Measurements from ENCODE around the gene H2BK1. TPM values are rescaled to one million over a fixed set of nuclear protein-coding genes. Genes with fewer than 3 reads are reported as not detected.

Gene H2BK1
- total and polyA plus RNA-seq, 2 of the 13 experiments (the other 11 are each of a cell fraction or from before 2014, with no cell fraction given), result not detected

- TF ChIP-seq ZFP91 (CRISPR knock-in tag; IDR thresholded peaks at IDR 0.05; ENCODE audit: borderline replicate concordance) (peak; percentile 29; the same call in 1 of the 2 replicates), ZNF670 (CRISPR knock-in tag; IDR thresholded peaks at IDR 0.05; ENCODE audit: borderline replicate concordance) (no peak), ELF4 (CRISPR knock-in tag; IDR thresholded peaks at IDR 0.05; ENCODE audit: borderline replicate concordance) (no peak), POLR2AphosphoS2 (IDR thresholded peaks at IDR 0.05; ENCODE audit: low read depth, low read length) (no peak), NFIB (CRISPR knock-in tag; IDR thresholded peaks at IDR 0.05; ENCODE audit: borderline replicate concordance) (no peak), PBX3 (CRISPR knock-in tag; IDR thresholded peaks at IDR 0.05; ENCODE audit: borderline replicate concordance) (no peak), NCOA5 (CRISPR knock-in tag; IDR thresholded peaks at IDR 0.05) (no peak), ZNF138 (CRISPR knock-in tag; IDR thresholded peaks at IDR 0.05; ENCODE audit: low read depth) (no peak), ZNF737 (CRISPR knock-in tag; IDR thresholded peaks at IDR 0.05; ENCODE audit: borderline replicate concordance) (no peak), ZNF136 (CRISPR knock-in tag; IDR thresholded peaks at IDR 0.05; ENCODE audit: low read depth) (no peak), ATF4 (CRISPR knock-in tag; IDR thresholded peaks at IDR 0.05) (no peak), ESRRA (CRISPR knock-in tag; IDR thresholded peaks at IDR 0.05; ENCODE audit: low read depth) (no peak), ZNF335 (CRISPR knock-in tag; IDR thresholded peaks at IDR 0.05) (no peak)
- TF ChIP-seq, protein P1, sequence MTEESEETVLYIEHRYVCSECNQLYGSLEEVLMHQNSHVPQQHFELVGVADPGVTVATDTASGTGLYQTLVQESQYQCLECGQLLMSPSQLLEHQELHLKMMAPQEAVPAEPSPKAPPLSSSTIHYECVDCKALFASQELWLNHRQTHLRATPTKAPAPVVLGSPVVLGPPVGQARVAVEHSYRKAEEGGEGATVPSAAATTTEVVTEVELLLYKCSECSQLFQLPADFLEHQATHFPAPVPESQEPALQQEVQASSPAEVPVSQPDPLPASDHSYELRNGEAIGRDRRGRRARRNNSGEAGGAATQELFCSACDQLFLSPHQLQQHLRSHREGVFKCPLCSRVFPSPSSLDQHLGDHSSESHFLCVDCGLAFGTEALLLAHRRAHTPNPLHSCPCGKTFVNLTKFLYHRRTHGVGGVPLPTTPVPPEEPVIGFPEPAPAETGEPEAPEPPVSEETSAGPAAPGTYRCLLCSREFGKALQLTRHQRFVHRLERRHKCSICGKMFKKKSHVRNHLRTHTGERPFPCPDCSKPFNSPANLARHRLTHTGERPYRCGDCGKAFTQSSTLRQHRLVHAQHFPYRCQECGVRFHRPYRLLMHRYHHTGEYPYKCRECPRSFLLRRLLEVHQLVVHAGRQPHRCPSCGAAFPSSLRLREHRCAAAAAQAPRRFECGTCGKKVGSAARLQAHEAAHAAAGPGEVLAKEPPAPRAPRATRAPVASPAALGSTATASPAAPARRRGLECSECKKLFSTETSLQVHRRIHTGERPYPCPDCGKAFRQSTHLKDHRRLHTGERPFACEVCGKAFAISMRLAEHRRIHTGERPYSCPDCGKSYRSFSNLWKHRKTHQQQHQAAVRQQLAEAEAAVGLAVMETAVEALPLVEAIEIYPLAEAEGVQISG (CRISPR knock-in tag; IDR thresholded peaks at IDR 0.05), result 0 out of 2 replicates have a peak, but pooled peaks have one; percentile 20
- TF ChIP-seq, protein P2, sequence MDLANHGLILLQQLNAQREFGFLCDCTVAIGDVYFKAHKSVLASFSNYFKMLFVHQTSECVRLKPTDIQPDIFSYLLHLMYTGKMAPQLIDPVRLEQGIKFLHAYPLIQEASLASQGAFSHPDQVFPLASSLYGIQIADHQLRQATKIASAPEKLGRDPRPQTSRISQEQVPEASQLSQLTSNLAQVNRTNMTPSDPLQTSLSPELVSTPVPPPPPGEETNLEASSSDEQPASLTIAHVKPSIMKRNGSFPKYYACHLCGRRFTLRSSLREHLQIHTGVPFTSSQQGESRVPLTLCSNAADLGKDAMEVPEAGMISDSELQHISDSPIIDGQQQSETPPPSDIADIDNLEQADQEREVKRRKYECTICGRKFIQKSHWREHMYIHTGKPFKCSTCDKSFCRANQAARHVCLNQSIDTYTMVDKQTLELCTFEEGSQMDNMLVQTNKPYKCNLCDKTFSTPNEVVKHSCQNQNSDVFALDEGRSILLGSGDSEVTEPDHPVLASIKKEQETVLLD (CRISPR knock-in tag; IDR thresholded peaks at IDR 0.05; ENCODE audit: low read depth), result peak; percentile 39; the same call in 1 of the 2 replicates
- TF ChIP-seq, protein P3, sequence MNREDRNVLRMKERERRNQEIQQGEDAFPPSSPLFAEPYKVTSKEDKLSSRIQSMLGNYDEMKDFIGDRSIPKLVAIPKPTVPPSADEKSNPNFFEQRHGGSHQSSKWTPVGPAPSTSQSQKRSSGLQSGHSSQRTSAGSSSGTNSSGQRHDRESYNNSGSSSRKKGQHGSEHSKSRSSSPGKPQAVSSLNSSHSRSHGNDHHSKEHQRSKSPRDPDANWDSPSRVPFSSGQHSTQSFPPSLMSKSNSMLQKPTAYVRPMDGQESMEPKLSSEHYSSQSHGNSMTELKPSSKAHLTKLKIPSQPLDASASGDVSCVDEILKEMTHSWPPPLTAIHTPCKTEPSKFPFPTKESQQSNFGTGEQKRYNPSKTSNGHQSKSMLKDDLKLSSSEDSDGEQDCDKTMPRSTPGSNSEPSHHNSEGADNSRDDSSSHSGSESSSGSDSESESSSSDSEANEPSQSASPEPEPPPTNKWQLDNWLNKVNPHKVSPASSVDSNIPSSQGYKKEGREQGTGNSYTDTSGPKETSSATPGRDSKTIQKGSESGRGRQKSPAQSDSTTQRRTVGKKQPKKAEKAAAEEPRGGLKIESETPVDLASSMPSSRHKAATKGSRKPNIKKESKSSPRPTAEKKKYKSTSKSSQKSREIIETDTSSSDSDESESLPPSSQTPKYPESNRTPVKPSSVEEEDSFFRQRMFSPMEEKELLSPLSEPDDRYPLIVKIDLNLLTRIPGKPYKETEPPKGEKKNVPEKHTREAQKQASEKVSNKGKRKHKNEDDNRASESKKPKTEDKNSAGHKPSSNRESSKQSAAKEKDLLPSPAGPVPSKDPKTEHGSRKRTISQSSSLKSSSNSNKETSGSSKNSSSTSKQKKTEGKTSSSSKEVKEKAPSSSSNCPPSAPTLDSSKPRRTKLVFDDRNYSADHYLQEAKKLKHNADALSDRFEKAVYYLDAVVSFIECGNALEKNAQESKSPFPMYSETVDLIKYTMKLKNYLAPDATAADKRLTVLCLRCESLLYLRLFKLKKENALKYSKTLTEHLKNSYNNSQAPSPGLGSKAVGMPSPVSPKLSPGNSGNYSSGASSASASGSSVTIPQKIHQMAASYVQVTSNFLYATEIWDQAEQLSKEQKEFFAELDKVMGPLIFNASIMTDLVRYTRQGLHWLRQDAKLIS (CRISPR knock-in tag; IDR thresholded peaks at IDR 0.05), result no peak
These were observed 38.2 kb upstream of the H2BK1 start, which contains the start of gene SMARCD3 (continued) for GRCh38 chr7:151248346-151249033.
